Activated CD8-positive, alpha-beta memory T cell treated with anti-CD3 and anti-CD28 coated beads, Interleukin-2, amount 50 U/mL, for 1 hour (primary cell): Measurements from ENCODE around the gene RAC3.

Experiments
- DNase-seq: peaks from one replicate; pipeline ENCODE4 v3.0.0-alpha.2; 2020; ENCODE audit errors: extremely low read depth

RAC3 gene

GRCh38 chr17:82041144-82041814, 9.8 kb downstream of the RAC3 start:
- DNase-seq = no peak

- no peak for DNase-seq
These were observed 11.2 kb downstream of the RAC3 start for GRCh38 chr17:82042649-82043048.

GRCh38 chr17:82043507-82043906, 12.0 kb downstream of the RAC3 start:
- DNase-seq = no peak

GRCh38 chr17:82045936-82046484, 14.5 kb downstream of the RAC3 start:
- DNase-seq = no peak

- no peak for DNase-seq
These were observed 15.4 kb downstream of the RAC3 start for GRCh38 chr17:82046903-82047302.

GRCh38 chr17:82047379-82047778, 15.9 kb downstream of the RAC3 start:
- no peak for DNase-seq

GRCh38 chr17:82047914-82048570, 16.6 kb downstream of the RAC3 start:
- DNase-seq = no peak

- no peak for DNase-seq
These were observed 17.1 kb downstream of the RAC3 start for GRCh38 chr17:82048571-82048971.

- DNase-seq = no peak
These were observed 17.6 kb downstream of the RAC3 start for GRCh38 chr17:82049106-82049505.

- no peak for DNase-seq
These were observed 18.1 kb downstream of the RAC3 start for GRCh38 chr17:82049521-82049971.

GRCh38 chr17:82050152-82050760, 18.8 kb downstream of the RAC3 start:
- DNase-seq = no peak

GRCh38 chr17:82050761-82051641, 19.5 kb downstream of the RAC3 start:
- DNase-seq = no peak

GRCh38 chr17:82051776-82052637, 20.5 kb downstream of the RAC3 start, which contains the start of the genes GPS1 and RFNG:
GPS1 (plus strand) TSS chr17:82051898; CDS start chr17:82051932, 34 bp downstream.
RFNG (minus strand) TSS chr17:82051811; CDS start chr17:82051766, 45 bp downstream.
- peak; percentile 49 for DNase-seq

GRCh38 chr17:82052638-82053059, 21.2 kb downstream of the RAC3 start:
- no peak for DNase-seq

GRCh38 chr17:82053130-82053529, 21.7 kb downstream of the RAC3 start:
- no peak for DNase-seq

- DNase-seq = no peak
These were observed 22.2 kb downstream of the RAC3 start for GRCh38 chr17:82053556-82054263.

GRCh38 chr17:82054351-82055022, 23.0 kb downstream of the RAC3 start:
- no peak for DNase-seq

- no peak for DNase-seq
These were observed 23.8 kb downstream of the RAC3 start for GRCh38 chr17:82055023-82055964.
